Neural cell (in vitro differentiated cells): ENCODE measurements around the gene ADAM30.

Experiments
- EP300 ChIP-seq: fragments of 450-650 bp; conservative IDR thresholded peaks from 2 replicates; pipeline ENCODE4 v1.6.1; 2014; ENCODE audit warnings: antibody characterized with exemption, mild to moderate bottlenecking, moderate library complexity; ENCODE audit not compliant: poor library complexity, severe bottlenecking
- RAD21 ChIP-seq: fragments of 450-650 bp; conservative IDR thresholded peaks from 2 replicates; pipeline ENCODE4 v1.6.1; 2014; ENCODE audit warnings: antibody characterized with exemption, mild to moderate bottlenecking, moderate library complexity
- SMC3 ChIP-seq: fragments of 450-650 bp; conservative IDR thresholded peaks from 2 replicates; pipeline ENCODE4 v1.6.1; 2014; ENCODE audit warnings: antibody characterized with exemption, mild to moderate bottlenecking, moderate library complexity; ENCODE audit not compliant: poor library complexity
- TAF1 ChIP-seq: IDR thresholded peaks from 2 replicates; pipeline ENCODE4 v1.6.1; 2012; ENCODE audit warnings: low read depth
- TF ChIP-seq, protein P1 (sequence below): fragments of 450-650 bp; IDR thresholded peaks from 2 replicates; pipeline ENCODE4 v1.5.1; 2014; ENCODE audit warnings: antibody characterized with exemption, mild to moderate bottlenecking, moderate library complexity; ENCODE audit not compliant: poor library complexity, severe bottlenecking
- TF ChIP-seq, protein P2 (sequence below): IDR thresholded peaks from 2 replicates; pipeline ENCODE4 v1.6.1; 2012; ENCODE audit warnings: borderline replicate concordance

DNA sequence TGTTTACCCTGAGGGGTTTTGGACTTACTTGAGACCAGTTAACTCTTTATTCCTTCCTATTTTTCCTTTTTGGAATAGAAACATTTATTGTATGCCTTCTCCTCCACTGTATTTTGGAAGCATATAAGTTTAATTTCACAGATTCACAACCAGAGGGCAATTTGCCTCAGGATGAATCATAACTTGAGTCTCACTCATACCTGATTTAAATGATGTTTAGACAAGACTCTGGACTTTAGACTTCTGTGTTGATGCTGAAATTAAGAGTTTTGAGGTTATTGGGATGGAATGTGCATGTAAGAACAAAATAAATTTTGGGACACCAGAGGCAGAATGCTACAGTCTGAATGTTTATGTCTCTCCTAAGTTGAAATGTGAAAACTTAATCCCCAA lies 7.1 kb upstream of the ADAM30 start:
- TF ChIP-seq, protein P1, sequence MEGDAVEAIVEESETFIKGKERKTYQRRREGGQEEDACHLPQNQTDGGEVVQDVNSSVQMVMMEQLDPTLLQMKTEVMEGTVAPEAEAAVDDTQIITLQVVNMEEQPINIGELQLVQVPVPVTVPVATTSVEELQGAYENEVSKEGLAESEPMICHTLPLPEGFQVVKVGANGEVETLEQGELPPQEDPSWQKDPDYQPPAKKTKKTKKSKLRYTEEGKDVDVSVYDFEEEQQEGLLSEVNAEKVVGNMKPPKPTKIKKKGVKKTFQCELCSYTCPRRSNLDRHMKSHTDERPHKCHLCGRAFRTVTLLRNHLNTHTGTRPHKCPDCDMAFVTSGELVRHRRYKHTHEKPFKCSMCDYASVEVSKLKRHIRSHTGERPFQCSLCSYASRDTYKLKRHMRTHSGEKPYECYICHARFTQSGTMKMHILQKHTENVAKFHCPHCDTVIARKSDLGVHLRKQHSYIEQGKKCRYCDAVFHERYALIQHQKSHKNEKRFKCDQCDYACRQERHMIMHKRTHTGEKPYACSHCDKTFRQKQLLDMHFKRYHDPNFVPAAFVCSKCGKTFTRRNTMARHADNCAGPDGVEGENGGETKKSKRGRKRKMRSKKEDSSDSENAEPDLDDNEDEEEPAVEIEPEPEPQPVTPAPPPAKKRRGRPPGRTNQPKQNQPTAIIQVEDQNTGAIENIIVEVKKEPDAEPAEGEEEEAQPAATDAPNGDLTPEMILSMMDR, result no peak
- no peak for TF ChIP-seq SMC3
- no peak for TF ChIP-seq TAF1
- TF ChIP-seq RAD21, result no peak
- no peak for TF ChIP-seq EP300
- TF ChIP-seq, protein P2, sequence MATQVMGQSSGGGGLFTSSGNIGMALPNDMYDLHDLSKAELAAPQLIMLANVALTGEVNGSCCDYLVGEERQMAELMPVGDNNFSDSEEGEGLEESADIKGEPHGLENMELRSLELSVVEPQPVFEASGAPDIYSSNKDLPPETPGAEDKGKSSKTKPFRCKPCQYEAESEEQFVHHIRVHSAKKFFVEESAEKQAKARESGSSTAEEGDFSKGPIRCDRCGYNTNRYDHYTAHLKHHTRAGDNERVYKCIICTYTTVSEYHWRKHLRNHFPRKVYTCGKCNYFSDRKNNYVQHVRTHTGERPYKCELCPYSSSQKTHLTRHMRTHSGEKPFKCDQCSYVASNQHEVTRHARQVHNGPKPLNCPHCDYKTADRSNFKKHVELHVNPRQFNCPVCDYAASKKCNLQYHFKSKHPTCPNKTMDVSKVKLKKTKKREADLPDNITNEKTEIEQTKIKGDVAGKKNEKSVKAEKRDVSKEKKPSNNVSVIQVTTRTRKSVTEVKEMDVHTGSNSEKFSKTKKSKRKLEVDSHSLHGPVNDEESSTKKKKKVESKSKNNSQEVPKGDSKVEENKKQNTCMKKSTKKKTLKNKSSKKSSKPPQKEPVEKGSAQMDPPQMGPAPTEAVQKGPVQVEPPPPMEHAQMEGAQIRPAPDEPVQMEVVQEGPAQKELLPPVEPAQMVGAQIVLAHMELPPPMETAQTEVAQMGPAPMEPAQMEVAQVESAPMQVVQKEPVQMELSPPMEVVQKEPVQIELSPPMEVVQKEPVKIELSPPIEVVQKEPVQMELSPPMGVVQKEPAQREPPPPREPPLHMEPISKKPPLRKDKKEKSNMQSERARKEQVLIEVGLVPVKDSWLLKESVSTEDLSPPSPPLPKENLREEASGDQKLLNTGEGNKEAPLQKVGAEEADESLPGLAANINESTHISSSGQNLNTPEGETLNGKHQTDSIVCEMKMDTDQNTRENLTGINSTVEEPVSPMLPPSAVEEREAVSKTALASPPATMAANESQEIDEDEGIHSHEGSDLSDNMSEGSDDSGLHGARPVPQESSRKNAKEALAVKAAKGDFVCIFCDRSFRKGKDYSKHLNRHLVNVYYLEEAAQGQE, result no peak
